GM19452 (cell line): Measurements from ENCODE around the gene RBBP7.
A peak's percentile ranks its signal among the peaks of the same experiment; 100 is the strongest.

ENCODE experiments used
- ATAC-seq: cut with Tn5 transposase; IDR thresholded peaks from one replicate; pipeline ENCODE4 v1.9.1; 2021; ENCODE audit not compliant: unreplicated experiment

RBBP7 gene

DNA sequence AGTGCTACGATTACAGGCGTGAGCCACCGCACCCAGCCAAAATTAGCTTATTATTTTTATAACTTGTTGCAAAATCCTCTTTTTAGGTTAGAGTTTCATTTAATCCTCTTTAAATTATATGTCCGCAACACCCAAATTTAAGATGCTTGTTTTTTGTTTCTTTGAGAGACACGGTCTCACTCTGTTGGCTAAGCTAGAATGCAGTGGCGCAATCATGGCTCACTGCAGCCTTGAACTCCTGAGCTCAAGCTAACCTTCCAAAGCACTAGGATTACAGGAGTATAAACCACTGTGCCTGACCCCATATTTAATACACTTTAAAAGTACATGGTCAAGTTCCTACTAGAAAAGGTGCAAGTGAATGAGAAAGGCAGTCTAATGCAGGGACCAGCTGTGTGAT is 2.2 kb downstream of the RBBP7 start:
- ATAC-seq, result no peak

DNA sequence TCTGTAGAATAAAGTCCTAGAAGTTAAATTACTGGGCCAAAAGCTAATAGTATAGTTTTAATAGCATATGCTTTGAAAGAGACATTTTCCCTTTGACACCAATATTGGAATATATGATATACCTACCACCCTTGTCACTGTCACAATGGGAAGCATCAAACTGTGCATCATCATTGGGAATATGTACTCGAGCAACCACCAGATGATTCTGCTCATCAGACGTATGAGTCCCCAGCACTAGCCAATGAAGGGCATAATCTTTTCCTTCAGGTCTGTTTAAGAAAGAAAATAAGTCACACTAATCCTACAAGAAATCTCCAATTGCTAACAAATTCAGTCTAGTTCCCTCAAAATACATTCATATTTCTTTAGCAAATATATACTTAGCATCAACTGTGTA is 7.3 kb downstream of the RBBP7 start:
- no peak for ATAC-seq

DNA sequence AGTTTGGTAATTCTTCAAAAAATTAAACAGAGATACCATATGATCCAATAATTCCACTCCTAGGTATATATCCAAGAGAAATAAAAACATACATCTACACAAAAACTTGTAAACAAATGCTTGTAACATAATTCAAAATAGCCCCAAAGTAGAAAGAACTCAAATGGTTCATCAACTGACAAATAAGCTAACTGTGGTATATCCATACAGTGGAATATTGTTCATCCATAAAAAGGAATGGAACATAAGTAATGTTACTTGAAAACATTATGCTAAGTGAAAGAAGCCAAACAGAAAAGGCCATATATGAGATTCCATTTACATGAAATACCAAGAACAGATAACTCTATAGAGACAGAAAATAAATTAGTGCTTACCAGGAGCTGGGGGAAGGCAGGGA is 13.4 kb downstream of the RBBP7 start:
- ATAC-seq, result no peak

DNA sequence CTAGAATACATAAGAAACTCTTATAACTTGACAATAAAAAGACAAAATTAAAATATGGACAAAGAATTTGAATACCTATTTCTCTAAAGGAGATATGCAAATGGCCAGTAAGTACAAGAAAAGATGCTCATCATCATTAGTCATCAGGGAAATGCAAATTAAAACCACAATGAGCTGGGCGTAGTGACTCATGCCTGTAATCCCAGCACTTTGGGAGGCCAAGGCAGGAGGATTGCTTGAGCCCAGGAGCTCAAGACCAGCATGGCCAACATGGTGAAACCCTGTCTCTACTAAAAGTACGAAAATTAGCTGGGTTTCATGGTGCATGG is 14.1 kb downstream of the RBBP7 start:
- peak; percentile 60 for ATAC-seq

DNA sequence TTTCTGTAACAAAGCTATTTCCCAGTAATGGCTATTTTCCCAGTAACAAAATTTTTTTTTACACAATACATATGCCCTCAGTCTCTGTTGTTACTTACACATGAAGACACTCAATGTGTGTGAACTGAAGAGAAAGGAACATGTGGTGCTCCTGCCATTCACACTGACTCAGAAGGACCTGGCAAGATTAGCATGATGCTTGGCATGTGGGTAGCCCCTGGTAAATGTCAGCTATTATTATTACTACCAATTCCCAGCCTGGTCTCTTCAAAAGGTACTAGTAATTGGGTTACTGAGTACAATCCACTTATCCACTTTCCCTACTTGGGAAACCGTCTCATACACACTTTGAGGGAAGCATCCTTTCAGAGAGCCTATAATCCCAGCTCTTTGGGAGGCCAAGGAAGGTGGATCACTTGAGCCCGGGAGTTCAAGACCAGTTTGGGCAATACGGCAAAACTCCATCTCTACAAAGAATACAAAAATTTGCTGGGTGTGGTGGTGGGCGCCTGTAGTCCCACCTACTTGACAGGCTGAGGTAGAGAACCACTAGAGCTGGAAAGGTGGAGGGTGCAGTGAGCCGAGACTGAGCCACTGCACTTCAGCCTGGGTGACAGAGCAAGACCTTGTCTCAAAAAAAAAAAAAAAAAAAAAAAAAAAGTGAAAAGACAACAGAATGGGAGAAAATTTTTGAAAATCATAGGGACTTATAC is 14.6 kb downstream of the RBBP7 start:
- peak; percentile 22 for ATAC-seq

DNA sequence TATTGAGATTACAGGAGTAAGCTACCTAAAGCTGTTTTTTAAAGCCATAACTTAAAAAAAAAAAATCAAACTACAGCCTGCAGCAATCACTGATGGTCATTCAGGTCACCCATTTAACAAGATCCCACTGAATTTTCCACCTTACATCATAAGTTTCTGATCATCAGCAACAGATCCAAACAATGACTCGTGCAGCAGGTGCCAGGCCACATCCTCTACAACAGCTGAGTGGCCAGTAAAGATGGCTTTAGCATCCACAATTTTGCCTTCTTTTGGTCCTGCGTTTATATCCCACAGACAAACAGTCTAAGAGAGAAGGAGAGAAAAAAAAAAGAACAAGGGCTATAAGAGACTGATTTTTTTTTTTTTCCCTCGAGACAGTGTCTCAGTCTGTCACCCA is 16.6 kb downstream of the RBBP7 start:
- no peak for ATAC-seq

DNA sequence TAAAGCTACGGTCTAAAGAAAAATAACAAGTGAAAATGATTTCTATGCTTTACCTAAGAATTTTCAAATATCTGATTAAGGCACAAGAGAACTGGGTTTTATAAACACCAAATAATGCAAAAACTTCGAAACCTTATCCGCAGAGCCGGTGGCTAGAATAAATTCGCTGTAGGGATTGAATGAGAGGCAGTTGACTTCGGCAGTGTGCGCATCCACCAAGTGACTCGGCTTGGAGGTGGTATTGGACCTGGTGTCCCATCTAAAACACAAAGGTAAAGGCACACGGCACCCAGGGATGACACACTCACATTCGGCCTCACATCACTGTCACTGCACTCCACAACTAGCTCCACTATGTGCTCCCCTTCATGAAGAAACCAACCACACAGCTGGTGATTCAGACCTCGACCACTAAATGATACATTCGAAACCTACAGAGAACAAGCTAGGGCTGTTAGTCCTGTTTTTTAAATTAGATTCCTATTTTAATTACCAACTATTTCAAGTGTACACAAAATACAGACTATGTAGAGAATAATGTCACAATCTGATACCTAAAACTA is 17.5 kb downstream of the RBBP7 start:
- no peak for ATAC-seq

DNA sequence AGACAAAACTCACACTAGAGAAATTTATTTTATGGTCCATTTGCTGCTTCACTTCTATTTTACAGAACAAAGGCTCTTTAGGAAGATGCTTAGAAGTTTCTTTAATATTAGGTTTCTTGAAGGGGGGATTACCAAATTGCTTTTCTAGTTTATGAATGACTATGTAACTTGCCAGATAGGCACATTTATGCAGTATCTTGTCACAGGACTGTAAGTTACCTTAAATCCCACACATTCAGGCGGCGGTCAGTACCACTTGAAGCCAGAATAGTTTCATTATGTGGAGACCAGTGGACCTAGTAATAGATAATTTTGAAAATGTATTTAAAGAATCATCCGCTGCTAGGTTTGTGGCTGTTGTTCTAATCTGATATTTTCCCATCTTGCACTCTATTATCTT is 18.3 kb downstream of the RBBP7 start:
- ATAC-seq, result no peak

DNA sequence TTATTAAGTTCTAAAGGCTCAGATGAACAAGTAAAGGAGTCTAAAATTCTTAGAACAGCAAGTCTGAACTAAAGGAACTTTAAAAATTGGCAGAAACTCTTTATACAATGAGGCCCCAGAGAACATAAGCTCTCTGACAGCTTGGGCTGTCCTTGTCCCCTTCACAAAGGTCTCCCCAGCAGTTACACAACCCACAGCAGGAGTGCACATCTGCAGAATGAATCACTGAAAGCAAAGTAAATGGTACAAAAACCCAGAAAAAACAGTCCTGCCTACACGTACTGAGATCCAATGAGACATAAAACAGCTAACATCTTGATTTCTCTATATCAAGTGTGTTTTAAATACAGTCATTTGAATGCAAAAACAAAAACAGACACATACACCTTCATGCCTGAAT is 18.7 kb downstream of the RBBP7 start:
- ATAC-seq, result no peak

DNA sequence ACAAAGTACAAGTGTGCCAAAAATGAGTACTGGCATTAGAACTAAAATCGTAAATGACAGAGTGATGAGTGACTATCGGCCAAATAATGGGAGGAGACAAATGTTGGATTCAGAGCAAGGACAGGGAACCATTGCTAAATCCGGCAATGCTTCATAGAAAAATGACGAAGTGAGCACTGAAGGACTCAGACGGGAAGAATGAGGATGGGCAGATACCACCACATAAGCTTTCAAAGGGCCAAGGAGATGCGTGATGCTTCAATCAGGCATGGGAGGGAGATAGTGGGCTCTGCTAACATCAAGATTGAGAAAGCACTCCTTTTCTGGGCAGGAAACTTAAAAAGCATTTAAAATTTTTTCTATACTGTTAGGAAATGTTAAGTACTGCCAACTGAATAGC is 21.6 kb downstream of the RBBP7 start:
- ATAC-seq, result no peak

DNA sequence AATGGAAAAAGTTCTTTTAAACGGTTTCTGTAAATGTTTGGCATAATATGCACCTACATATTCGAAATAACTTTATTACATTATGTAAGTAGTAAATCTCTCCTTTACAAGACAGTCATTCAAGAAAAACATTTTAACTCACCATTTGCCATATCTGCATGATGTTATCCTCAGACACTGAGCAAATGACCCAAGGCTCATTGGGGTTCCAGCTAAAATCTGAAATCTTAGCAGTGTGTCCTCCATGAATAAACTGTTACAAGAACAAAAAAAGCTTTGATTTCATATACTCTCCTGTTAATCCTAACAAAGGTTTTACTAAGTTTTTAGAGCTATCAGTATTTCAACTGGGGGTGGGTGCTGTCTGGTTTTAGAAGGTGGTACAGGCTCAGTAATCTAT is 24.5 kb downstream of the RBBP7 start:
- no peak for ATAC-seq

DNA sequence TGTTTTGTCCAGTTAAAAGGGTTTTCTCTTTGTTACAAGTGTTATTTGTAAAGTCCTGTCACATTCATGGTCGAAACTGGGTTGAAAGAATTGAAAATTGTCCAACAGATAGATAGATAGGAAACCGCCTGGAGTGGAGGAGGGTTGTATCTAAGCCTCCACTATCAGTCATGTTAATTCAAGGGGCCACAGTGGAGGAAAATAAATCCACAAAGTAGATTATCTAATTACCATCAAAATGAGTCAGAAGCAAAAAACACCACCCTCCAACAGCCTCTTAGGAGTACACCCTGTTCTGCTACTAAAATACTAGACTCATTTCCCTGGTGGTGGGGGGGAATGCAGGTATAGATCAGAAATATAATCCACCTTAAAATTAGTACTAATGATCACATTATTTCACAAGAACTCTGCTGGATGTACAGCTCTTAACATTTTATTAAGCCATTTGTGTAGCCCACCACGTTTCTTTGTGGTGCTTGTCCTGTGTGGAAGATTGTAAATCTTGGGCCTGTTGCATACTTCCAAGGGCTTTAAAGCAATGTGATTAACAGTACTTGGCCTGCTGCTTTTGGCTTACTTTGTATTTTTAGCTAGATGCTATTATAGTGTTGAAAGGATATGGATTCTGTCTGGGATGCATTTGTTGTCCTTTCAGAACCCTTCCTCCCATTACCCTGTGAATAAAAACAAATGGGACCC is 26.8 kb downstream of the RBBP7 start:
- no peak for ATAC-seq

DNA sequence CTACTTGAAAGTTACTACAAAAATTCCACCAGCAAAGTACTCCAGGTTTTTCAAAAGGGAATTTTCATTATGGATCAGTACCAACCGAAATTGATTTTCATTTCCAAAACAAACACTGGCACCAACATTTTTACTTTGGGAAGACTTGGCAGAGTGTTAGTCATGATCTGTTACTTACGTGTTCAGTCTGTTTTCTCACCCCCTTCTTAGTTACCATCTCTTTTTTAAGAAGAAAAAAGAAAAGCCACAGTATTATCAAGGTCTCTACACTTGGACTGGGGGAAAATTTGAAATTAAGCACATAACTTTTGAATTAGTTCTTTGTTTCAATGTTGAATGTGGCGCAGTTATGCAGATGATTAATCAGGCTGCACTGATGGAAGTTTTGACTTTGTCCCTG is 27.5 kb downstream of the RBBP7 start:
- no peak for ATAC-seq

DNA sequence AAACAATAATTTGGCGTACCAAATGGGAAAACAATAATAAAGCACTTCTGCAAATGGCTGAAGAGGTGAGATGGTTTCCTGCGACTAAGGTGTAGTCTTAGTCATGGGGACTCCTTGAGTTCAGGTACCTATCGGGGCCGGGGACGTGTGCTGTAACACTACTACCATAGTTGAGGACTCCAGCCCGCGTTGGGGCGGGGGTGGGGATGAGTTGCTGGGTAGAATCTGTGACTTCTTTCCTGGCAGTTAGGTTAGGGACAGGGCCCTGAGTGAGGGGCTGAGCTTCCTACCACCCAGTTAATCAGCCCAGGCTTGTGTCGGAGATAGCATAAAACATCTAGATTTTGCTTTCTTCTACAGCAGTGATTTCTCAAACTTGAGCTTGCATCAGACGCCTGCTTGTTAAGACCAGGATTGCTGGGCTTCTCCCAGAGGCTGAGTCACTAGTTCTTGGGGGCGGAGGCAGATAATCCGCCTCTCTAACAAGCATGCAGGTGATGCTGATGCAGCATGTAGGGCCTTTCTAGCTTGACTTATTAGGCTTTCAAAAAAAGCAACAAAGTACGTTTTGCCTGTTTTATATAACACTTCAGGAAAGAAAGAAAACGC is 30.2 kb downstream of the RBBP7 start:
- no peak for ATAC-seq

DNA sequence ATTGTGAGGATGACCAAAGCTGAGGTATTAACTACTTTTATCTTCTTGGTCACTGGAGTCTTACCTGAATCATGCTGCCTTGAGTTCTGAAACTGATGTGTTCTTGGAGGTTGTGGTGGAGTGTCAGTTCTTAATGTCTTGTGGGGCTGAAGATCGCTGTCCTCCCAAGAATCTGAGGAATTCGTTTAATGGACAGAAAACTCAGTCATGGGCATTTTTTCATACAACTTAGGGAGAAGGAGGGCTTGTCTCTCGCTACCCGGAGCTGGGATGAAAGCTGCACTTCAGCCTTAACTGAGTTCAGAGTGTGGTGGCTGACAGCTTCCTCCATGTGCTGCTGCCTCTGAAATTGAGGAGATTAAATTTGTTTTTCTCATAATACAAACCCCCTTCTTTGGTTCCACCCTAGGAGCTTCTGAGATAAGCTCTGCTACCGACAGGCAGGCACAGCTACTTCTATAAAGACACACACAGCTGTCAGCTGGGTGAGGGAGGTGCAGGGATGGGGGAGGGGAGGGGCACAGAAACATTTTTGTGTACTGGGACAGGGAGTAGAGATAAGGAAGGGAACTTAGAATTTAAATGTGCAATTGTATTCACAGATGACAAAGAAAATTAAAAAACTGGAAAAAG is 30.8 kb downstream of the RBBP7 start:
- ATAC-seq, result no peak

DNA sequence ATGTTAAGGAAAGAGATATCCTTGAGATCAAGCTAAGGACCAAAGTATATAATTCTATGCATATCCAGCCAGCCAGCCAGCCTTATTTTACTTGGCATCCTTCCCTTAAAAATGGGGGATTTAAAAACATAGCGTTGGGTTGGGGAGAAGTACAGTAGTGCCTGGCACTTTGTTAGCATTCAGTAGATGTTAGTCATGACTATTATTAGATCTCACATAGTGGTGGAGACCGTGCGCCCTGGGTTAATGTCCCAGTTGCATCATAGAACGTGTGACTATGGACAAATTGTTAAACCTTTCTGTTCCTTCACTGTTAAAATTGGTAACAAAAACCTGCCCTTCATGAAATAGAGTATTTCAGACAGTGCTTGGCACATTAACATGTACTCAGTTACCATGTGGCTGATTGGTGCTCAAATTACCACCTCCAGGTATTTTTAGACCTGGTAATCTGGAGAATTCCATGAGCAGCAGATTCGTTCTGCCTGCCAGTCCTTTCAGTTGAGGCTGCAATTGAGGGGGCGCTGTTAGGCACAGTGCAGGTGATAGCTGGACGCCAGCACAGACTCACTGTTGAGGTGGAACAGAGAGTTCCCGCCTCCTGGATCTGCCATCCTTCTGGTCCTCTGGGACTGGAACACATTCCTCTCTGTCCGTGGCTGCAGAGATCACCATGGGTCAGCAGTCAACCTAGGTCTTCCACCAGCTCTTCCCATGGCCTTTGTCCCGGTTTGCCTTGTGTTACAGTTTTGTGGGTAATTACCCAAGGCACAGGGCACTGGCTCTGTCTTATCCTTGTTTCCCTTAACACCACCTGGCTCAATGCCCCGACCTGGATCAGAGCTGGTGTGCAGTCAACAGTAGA is 31.7 kb downstream of the RBBP7 start:
- no peak for ATAC-seq

DNA sequence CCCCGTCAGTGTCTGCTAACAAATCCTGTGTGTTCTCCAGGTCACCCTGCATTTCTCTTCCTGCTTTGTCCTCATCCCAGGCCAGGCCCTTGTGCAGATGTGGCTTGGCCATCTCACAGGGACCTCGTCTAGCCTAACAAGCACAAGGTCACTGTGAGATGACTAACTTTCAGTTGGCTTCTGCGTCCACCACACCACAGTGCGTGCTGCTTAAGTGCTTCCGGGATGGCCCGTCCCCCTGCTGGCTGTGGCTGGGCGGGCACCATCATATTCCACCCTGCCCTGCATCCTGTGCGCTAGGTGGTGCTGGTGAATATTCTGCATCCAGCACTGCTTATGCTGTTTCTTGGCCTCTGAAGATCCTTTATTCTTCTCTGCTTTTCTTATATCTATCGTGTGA is 33.8 kb downstream of the RBBP7 start:
- no peak for ATAC-seq

DNA sequence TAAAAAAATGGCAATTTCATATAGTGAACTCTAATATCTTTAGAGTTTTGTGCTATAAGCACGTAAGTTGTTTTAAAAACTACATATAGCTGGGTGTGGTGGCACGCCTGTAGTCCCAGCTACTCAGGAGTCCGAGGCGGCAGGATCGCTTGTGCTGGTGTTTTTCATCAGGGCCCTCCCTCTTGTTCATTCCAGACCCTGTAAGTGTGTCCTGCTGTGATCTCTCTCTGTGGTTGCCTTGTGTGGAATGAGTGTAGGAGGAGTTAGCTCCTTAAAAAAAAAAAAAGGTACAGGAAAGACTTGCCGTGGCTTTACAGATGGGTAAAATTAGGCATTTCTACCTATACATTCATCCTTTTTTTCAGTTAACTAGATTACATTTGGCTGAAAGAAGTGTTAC is 35.4 kb downstream of the RBBP7 start:
- no peak for ATAC-seq

DNA sequence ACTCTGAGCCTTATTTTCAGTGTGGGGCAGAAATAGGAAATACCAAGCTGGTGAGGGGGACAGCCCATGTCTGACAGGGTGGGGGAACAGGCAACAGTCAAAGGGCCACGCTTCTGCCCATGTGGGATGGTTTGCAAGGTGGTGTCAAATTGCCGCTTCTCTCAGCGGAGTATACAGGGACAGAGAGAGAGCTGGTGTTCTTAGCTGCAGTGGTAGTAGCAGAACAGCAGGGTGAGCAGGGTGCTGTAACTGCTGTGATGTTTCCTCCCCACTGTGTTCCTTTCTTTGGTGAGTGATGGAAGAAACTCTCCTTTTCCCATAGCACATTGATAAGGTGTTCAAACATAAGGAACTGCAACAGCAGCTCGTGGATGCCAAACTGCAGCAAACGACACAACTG is 37.9 kb downstream of the RBBP7 start:
- ATAC-seq, result no peak

DNA sequence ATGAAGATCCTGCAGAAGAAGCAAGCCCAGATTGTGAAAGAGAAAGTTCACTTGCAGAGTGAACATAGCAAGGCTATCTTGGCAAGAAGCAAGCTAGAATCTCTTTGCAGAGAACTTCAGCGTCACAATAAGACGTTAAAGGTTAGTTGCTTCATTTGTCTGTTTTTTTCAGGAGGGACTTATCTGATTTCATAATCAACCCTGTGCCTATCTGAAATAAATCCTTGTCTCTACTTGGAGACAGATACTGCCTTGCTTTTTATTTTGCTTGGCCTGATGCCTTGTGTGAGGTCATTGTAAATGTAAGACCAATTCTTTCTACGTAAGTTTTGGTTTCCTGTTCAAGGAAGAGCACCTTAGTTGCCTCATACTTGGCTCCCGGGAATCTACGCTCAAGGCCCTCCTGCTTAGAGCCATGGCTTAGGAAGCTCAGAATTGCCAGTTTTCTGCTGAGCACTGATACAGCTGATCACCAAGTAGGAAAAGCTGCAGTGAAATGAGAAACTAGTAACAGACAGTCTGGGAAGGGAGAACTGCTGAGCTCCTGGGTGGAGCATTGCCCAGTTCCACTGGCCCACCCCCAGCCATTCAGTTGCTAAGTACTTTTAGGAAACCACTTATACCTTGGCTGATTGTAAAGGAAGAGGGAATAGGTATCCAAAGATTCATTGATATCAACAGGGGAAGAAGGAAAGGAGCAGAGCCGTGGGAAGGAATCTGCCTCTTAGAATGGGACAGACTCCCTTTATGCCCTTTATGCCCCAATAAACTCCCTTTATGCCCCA is 41.8 kb downstream of the RBBP7 start:
- ATAC-seq, result no peak
